Cerebellar cortex (tissue), 1 donor: ENCODE results near the gene AWAT2.
A peak's percentile ranks its signal among the peaks of the same experiment; 100 is the strongest.

Source experiments
- DNase-seq: peaks from one replicate; pipeline ENCODE4 v3.0.0-alpha.2; 2015; ENCODE audit warnings: low spot score

The AWAT2 gene

DNA sequence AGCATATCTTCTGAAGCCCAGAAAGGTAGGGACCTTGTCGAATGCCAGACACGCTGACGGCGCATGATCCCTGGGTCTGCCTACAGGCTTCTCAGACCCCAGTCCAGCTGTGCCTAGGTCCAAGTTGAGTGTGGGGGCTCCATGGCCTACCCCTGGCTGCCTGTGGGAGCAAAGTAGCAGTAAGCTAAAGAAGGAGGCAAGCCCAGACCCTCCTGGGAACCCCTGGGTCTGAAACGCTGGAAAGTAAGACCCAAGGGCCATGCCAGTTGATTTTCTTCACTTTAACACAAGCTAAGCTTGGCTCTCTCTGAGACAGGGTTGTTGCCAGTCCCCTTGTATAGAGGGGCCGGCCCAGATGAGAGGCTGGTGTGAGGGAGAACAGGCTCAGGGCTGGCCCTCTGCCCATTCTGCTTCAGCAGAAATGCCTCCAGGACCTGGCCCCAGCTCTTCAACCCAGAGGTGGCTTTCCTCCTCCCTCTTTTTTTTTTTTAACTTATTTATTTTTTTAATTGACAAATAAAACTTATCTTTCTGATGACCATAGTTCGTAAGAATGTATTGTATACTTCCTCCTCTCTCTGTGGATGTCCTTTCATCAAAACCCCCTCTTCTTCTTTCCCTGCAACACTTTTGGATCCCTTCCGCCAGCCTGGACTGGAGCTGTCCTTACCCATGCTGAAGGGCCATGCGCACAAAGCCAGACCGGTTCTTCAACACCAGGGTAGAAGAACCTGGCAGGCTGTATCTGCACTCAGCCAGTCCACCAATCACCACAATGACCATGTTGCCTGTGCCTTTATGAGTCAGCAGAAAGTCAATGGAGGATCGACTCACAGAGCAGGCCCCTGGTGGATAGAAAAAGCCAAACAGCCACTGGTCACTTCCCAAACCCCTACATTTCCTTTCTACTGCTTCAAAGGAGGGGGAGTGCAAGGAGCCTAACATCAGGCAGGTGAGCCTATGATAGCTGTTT lies 7.1 kb downstream of the AWAT2 start:
- no peak for DNase-seq

DNA sequence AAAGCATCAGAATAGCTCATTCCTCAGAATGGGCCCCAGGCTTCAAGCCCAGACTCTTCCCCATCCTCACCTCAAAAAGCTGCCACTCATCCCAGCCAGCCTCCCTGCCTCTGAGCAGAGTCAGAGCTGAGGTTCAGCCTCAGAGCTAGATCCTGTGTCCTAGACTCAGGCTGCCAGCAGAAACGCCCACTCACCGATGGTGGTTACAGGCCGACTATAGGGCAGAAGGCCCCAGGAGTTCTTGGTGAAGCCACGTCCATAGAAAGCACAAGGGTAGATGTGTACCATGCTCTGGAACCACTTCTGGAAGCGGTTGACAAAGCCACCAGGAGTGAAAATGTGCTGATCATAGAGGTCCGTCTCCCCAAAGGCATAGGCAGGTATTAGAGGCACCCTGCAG lies 7.7 kb downstream of the AWAT2 start:
- no peak for DNase-seq

DNA sequence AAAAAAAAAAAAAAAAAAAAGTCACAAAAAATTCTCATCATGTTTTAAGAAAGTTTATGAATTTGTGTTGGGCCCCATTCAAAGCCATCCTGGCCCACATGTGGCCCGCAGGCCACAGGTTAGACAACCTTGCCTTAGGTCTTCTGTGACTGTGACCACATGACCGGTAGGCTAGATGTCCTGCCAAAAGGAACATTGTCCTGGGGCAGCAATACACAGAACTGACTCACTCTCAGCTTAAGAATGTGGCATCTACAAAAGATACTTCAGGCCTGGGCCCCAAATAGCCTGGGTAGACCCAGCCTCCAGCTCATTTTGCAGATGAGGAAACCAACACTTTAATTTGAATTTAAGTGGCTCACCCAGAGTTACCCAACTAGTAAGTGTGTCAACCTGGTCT lies 10.0 kb downstream of the AWAT2 start:
- no peak for DNase-seq

DNA sequence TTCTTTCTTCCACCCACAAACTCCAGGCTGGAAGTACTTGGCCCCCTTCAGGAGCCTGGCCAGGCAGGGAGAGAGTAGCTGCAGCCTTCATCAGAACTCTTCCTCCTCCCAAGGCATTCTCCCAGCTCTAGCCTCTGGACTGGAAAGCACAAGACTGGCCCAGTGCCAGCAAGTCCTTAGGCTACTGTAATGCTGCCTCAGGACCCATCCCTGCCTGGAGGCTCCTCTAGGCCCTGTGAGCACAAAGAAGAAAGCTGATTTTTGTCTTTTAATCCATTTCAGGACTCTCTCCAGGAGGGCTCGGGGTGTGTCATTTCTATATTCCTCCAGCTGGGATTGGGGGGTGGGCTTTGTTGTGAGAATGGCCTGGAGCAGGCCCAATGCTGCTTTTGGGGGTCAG lies 10.8 kb downstream of the AWAT2 start:
- no peak for DNase-seq

DNA sequence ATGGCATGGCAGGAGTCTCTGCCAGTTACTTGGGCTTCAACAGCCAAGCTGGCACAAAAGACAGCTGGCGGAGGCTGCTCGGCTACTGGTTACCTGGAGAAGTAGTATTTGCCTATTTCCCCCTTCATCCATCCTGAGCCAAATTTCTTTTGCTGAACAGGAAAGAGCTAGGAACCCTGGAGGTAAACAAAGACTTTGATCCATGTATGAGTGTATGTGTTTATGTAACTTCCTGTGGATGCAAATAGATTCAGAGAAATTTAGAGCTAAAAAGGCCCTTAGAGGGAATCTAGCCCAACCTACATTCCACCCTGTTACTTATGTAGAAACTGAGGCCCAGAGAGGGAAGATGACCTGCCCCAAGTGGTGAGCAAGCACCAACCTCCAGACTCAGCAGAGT lies 11.2 kb downstream of the AWAT2 start:
- DNase-seq = no peak

DNA sequence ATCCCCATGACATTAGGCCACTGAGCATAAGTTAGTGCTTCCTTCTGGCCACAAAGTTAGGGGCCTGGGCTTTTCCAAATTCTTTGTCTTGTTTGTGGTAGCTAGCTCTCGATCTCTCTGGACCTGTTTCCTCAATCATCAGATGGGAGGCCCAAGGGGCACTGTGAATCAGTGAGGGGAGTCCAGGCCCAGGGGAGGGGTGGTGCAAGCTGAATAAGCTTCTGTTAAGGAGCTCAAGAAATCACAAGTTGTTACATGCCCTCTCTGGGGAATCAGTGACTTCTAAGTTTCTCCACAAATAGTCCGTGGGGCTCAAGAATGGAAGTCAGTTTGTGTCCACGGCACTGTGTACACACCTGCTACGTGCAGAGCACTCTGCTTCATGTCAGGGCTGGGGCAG lies 15.1 kb downstream of the AWAT2 start:
- DNase-seq = no peak

DNA sequence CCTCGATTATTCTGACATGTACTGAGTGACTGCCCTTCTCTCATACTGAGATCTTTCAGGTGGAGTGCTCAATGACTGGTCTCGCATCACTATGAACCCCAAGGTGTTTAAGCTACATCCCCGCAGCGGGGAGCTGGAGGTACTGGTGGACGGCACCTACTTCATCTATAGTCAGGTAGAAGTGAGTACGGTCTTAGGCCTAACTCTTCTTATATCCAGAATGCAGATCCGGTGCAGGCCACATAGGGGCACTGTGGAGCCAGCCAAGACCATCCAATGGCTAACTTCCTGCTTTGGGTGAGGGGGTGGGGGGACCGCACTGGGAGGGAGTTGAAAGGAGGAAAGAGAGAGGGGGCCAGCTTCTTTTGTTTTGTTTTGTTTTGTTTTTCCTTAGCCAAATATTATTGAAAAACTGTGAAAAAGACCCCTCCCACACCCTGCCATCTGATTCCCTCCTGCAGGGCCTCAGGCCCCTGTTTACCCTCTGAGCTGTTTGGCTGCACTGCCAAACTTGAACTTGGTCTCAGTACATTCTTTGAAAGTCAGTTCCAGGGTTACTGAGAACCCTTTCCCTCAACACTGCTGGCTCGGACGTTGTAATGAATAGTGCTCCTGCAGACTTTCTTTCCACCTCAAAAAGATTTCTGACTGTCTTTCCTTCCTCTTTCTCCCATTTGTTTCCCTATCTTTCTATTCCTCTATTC lies 16.2 kb downstream of the AWAT2 start:
- peak; percentile 14 for DNase-seq

DNA sequence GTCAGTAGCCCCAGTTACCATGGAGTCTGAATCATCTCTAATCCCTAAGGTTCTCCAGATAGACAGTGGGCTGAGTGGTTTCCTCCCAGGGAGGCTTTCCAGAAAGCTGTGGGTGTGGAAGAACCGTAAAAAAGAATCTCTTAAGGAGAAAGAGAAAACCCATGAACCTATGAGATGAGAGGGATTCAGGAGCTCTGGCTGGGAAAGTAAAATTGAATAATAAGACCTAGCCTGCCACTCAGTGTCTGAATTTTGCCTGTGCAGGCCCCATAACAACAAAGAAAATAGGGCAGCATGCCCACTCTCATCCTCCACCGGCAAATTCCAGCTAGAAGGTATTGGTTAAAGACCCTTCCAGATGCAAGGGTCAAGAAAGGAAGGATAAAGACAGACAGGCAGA lies 16.9 kb downstream of the AWAT2 start:
- DNase-seq = no peak

DNA sequence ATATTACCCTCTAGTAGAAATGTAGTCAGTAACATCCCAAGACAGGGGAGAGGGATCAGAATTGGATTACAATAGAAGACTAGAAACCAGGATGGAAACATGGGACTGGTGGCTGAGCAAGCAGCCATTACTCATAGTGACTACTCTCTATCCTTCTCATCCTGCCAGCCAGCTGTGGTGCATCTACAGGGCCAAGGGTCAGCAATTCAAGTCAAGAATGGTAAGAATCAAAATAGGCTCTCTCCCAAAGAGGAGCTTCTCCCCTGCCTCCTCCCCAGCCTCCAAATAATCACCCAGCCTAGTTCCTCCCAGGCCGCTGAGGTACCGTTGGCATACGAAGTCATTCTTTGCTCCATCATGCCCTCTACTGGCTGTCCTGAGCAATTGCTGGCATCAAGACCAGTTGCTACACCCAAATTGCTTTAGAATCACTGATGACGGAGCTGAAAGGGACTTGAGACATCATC lies 19.4 kb downstream of the AWAT2 start:
- peak; percentile 46 for DNase-seq

DNA sequence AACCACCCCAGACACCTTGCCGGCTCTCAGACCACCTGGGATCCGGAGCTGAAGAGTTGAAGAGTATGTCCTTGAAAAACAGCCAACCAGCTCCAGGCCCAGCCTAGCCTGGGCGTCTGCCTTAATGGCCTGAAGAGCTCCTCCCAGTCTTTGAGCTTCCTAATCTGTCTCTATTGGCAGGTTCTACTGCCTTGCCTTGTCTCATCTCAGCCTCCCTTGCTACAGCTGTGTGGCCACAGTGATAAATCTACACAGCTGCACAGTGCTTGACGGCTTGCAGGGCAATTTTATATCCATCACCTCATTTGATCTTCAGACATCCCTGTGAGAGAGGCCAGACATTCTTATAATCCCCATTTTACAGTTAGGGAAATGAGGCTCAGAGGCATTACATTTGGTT lies 19.9 kb downstream of the AWAT2 start:
- no peak for DNase-seq

DNA sequence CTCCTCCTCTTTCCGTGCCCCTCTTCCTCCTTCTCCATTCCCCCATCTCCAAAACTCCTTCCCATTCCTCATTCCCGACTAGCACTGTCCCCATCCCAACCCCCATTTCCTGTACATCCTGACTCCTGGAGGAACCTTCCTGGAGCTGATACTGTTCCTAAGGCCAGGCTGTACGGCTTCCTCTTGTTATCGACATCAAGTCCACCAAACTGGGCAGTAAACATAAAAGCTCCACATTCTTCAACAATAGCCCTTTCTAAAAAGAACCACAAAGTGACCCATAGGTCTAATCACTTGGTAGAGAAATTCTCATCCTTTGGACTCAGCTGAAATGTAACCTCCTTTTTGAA lies 22.9 kb downstream of the AWAT2 start:
- no peak for DNase-seq

DNA sequence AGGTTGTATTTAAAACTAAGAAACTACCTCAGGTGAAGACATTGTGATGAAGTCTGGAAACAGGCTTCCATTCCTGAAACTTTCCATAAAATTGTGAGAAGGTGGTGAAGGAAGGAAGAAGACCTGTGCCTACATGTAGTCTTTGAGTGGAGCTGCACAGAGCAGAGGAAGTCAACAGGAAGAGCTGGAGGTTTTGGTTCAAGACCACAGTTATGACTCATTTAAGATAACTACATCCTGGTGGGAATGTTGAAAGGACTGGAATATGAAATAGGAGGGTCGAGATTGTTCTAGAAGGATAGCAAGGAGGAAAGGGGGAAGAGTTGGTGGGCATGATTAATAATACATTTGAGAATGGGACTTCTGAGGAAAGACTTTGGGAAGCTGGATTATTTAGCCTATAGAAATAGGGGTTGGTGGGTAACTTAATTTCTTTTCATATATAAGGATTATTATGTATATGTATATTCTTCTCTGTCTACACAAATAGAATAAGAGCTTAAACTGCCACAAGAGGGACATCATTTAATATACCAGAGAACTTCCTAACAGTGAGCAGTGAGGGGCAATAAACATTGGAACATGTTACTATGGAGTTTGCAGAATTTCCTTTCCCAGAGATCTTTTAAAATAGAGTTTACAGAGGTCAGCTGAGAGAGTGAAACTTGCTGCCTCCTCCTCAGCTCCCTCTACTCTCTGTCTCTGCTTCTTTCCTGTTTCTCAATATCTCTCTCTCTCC lies 23.5 kb downstream of the AWAT2 start:
- DNase-seq = no peak

DNA sequence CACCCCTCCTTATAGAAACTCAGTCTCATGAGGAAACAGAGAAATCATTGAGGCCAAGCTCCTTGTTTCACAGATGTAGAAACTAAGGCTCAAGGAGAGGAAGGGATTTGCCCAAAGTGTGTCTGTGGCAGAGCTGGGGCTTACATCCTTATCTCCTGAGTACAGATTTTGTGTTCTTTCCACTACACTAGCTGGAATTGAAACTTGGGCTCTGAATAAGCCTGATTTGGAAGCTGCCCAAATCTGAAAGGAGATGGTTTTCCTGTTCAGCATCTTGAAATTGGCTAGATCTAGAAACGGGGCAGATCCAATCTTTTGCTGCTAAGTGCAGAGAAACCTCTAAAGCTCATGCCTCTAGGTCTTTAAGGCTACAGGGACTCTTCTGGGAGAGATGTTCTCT lies 24.3 kb downstream of the AWAT2 start:
- no peak for DNase-seq

DNA sequence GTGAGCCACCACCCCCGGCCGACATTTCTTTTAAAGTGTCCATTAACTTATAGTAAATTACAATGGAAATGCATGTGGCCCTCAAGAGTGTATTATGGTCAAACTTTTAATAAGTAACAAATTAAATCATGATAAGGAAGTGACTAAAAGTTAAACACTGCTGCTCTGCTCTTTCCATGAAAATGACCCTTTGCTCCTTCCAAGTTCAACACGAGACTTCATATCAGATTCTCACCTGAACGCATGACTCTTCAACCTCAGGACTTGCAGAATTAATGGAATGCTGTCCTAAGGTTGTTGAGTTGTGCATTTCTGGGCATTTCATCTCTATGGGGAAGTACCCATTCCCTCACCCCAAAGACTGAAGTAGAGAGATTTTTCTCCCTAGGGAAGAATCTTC lies 27.1 kb downstream of the AWAT2 start:
- DNase-seq = no peak

DNA sequence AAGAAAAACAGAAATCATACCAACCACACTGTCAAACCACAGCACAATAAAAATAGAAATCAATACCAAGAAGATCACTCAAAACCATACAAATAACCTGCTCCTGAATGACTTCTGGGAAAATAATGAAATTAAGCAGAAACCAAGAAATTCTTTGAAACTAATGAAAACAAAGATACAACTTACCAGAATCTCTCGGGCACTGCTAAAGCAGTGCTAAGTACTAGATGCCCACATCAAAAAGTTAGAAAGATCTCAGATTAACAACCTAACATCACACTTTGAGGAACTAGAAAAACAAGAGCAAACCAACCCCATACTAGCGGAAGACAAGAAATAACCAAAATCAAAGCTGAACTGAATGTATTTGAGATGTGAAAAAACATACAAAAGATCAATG lies 33.2 kb downstream of the AWAT2 start:
- no peak for DNase-seq

DNA sequence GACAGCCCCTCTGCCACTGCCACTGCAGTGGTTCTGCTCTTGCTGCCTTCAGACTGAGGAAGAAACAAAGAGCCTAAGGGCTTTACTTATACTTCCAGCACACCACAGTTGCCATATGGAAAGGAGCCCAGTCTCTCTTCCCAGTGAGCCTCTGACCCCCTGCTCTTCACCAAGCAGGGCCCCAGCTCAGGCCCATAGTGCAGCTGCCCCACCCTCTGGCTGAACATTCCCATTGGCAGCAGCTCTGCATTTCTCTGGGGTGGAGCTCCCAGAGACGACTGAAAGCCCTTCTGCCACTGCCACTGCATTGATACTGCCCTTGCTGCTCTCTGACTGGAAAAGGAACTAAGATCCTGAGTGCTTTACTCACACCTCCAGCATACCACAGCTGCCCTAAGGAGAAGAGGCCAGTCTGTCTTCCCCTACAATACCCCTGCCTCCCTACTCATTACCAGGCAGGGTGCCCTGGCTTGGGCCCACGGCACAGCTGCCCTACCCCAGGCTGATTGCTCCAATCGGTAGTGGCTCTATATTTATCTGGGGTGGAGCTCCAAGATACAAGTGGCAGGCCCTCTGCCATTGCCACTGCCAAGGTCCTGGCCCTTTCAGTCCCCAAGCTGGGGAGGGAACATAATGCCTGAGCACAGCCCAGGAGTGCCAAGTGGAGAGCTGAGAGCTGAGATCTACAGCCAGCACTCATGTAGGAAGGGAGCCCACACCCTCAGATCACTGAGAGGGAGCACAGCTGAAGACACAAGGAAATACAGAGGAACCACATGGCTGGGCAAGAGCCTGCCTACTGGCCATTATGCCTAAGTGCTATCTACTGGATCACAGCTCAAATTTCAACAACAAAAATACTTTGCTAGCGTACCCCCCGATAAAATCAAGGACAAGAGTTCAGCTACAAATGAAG lies 36.0 kb downstream of the AWAT2 start:
- DNase-seq = no peak

DNA sequence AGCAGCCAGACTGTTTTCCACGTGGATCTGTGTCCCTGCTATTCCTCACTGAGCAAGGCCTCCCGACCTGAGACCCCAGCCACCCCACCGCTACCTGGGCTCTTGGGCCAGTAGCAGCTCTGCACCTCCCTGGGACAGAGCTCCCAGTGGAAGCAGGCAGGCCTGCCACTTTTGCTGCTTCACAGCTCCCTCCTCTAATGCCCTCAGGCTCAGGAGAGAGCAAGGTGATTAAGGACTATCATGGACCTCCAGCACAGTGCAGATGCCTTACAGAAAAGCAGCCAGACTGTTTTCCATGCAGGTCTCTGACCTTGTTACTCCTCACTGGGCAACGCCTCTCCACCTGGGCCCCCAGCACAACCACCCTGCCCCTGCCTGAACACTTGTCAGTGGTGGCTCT lies 37.0 kb downstream of the AWAT2 start:
- no peak for DNase-seq

DNA sequence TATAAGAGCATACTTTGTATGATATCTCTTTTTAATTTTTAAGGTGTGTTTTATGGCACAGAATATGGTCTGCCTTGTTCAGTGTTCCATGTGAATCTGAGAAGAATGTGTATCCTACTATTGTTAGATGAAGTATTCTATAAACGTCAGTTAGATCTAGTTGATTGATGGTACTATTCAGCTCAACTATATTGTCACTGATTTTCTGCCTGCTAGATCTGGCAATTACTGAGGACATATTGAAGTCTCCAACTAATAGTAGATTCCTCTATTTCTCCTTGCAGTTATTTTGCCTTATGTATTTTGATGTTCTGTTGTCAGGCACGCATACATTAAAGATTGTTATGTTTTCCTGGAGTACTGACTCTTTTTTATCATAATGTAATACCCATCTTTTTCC lies 39.8 kb downstream of the AWAT2 start:
- DNase-seq = no peak

DNA sequence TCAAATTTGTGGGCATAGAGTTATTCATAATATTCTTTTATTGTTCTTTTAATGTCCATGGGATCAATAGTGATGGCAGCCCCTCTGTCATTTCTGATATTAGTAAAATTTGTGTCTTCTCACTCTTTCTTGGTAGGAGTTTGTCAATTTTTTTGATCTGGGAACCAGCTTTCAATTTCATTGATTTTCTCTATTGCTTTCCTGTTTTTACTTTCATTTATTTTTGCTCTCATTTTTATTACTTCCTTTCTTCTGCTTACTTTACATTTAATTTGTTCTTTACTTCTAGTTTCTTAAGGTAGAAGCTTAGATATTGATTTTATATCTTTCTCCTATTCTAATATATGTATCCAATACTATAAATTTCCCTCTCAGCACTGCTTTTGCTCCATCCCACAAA lies 40.7 kb downstream of the AWAT2 start:
- DNase-seq = no peak

DNA sequence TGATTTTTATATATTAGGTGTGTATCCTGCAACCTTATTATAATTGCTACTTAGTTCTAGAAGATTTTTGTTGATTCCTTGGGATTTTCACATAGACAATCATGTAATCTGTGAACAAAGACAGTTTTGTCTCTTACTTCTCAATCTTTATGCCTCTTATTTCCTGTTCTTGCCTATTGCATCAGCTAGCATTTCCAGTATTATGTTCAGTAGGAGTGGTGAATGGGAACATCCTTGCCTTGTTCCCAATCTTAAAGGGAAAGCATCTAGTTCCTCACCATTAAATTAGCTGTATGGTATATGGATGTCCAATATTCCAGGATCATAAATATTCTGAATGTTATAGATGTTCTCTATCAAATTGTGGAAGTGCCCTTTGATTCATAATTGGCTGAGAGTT lies 41.8 kb downstream of the AWAT2 start:
- no peak for DNase-seq

DNA sequence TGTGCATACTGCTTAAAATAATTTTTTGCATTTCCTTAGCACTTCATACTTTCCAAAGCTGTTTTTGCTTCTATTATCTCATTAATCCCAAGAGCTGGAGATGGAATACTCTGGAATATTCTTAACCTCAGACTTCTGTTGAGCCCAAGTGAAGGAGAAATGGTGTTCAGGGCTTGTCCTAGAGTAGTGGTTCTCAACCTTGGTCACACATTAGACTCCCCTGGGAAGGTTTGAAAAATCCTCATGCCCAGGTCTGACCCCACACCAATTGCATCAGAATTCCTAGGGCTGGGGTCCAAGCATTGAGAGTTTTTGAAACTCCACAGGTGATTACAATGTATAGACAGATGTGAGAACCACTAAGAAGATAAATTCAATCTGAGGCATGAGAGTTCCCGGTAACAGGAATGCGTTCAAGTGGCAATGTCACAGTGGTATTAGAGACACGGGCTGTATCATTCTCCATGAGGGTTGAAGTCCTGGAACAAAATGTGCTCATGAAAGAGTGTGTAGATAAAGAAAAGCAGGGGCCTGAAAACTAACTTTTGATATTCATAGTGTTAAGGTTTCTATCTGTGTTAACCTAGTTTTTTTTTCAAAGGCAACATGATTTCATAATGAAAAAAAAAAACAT lies 47.9 kb downstream of the AWAT2 start:
- DNase-seq = no peak
